HG03571 (cell line): ENCODE results near the gene CHPF2.

Source experiments
- ATAC-seq: cut with Tn5 transposase; IDR thresholded peaks from one replicate; pipeline ENCODE4 v1.9.1; 2021; ENCODE audit not compliant: unreplicated experiment

The CHPF2 gene

GRCh38 chr7:151231080-151231479 is 1.2 kb upstream of the CHPF2 start:
- ATAC-seq = no peak

- ATAC-seq = no peak
Observed at GRCh38 chr7:151232917-151233701, 826 bp downstream of the CHPF2 start.

DNA sequence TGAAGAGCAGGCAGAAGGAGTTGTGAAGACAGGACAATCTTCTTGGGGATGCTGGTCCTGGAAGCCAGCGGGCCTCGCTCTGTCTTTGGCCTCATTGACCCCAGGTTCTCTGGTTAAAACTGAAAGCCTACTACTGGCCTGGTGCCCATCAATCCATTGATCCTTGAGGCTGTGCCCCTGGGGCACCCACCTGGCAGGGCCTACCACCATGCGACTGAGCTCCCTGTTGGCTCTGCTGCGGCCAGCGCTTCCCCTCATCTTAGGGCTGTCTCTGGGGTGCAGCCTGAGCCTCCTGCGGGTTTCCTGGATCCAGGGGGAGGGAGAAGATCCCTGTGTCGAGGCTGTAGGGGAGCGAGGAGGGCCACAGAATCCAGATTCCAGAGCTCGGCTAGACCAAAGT is 1.5 kb downstream of the CHPF2 start:
- no peak for ATAC-seq

GRCh38 chr7:151235091-151235787 is 3.0 kb downstream of the CHPF2 start:
- no peak for ATAC-seq

GRCh38 chr7:151236406-151236805 is 4.1 kb downstream of the CHPF2 start:
- no peak for ATAC-seq

- ATAC-seq = no peak
Observed at GRCh38 chr7:151237244-151238189, 5.2 kb downstream of the CHPF2 start.

GRCh38 chr7:151238190-151238810 is 6.0 kb downstream of the CHPF2 start:
- ATAC-seq = no peak

- ATAC-seq = no peak
Observed at GRCh38 chr7:151238924-151239836, 6.9 kb downstream of the CHPF2 start.

- ATAC-seq = no peak
Observed at GRCh38 chr7:151239837-151240459, 7.7 kb downstream of the CHPF2 start.

DNA sequence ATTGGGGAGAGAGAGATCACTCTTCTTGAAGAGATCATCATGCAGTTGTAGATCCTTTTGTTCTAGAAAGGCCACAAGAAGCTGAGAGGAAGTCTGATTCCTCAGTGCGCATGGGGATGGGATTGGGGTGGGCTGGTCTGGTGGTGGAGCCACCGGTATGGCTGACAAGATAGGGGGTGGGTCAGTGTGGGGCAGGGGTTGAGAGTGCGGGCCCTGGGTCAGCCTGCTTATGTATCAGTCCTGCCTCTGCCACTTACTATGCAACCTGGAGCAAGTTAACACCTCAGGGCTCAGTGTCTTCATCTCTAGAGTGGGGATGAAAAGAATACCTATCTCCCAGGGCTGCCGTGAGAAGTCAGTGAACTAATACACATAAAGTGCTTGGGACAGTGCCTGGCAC is 8.3 kb downstream of the CHPF2 start:
- ATAC-seq = no peak

- no peak for ATAC-seq
Observed at GRCh38 chr7:151240942-151241754, 8.9 kb downstream of the CHPF2 start.

DNA sequence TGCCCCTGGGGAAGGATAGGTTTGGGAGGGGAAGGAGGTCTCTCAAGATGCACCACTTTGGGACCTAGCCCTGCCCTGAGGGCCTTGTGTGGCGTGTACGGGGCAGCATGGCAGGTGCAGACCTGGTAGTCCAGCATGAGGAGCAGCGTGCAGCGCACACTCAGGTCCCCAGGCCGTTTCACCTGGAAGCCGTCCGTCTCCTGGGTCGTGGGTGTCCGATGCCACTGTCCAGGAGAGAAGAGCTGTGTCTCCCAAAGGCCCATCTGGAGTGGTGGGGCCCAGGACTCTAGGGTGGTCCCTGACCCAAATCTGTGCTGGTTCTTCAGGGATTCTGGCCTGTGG is 9.4 kb downstream of the CHPF2 start:
- ATAC-seq = no peak

GRCh38 chr7:151242159-151243044 is 10.1 kb downstream of the CHPF2 start:
- ATAC-seq = no peak

DNA sequence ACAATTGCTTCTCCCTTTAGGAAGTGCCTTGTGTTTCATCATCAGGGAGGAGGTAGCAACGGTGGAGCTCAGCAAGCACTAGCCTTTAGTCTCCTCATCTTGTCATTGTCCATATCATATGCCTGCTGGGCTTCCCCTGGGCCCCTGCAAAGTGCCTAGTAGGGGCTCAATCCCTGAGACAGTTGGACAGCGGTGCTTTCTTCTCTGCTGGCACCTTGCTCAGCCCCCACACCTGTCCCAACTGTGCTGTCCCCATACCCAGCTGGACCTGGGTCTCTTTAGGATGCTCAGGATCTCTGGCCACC is 10.7 kb downstream of the CHPF2 start:
- no peak for ATAC-seq

- no peak for ATAC-seq
Observed at GRCh38 chr7:151243408-151244195, 11.3 kb downstream of the CHPF2 start.

- no peak for ATAC-seq
Observed at GRCh38 chr7:151244196-151244840, 12.0 kb downstream of the CHPF2 start.
